Measurements from ENCODE around the gene DYNC1H1.

DYNC1H1 gene

GRCh38 chr14:101954501-101954900, 9.9 kb upstream of the DYNC1H1 start:
- TF ChIP-seq ZFX (IDR thresholded peaks at IDR 0.05) (no peak), CTCF (conservative IDR thresholded peaks at IDR 0.05) (no peak)
- H3K27ac ChIP-seq: no peak overlapping the region

GRCh38 chr14:101955695-101956161, 8.6 kb upstream of the DYNC1H1 start:
- TF ChIP-seq CTCF (conservative IDR thresholded peaks at IDR 0.05) (no peak), ZFX (IDR thresholded peaks at IDR 0.05) (no peak)
- H3K27ac ChIP-seq: no peak overlapping the region

- no peak overlapping the region for H3K27ac ChIP-seq
Observed at GRCh38 chr14:101956179-101956885, 8.0 kb upstream of the DYNC1H1 start.

GRCh38 chr14:101957406-101958234, 6.8 kb upstream of the DYNC1H1 start:
- no peak overlapping the region for H3K27ac ChIP-seq
- TF ChIP-seq ZFX (IDR thresholded peaks at IDR 0.05) (no peak), CTCF (conservative IDR thresholded peaks at IDR 0.05) (no peak)

More at GRCh38 chr14:101956179-101956885, 8.0 kb upstream of the DYNC1H1 start:
- TF ChIP-seq CTCF (conservative IDR thresholded peaks at IDR 0.05) (no peak), ZFX (IDR thresholded peaks at IDR 0.05) (no peak)

- TF ChIP-seq CTCF (conservative IDR thresholded peaks at IDR 0.05) (no peak), ZFX (IDR thresholded peaks at IDR 0.05) (no peak)
- H3K27ac ChIP-seq: no peak overlapping the region
Observed at GRCh38 chr14:101958418-101959180, 5.8 kb upstream of the DYNC1H1 start.

- TF ChIP-seq ZFX (IDR thresholded peaks at IDR 0.05): no peak
- TF ChIP-seq CTCF (conservative IDR thresholded peaks at IDR 0.05): no peak
- H3K27ac ChIP-seq: no peak overlapping the region
Observed at GRCh38 chr14:101959277-101959676, 5.1 kb upstream of the DYNC1H1 start.

All from C4-2B (cell line).